SU-DHL-6 (cell line): ENCODE data around the gene CNFN.

ENCODE experiments used
- CTCF ChIP-seq: fragments of 200-600 bp; sonication (generic); IDR thresholded peaks from one replicate; pipeline ENCODE4 v1.5.1; 2017; ENCODE audit warnings: antibody characterized with exemption, mild to moderate bottlenecking, low read length, moderate library complexity; ENCODE audit not compliant: insufficient read depth, poor library complexity, severe bottlenecking
- EZH2phosphoT487 ChIP-seq: fragments of 200-600 bp; sonication (generic), shearing (Covaris generic); conservative IDR thresholded peaks from 2 replicates; pipeline ENCODE4 v1.6.1; 2018; ENCODE audit warnings: mild to moderate bottlenecking, antibody characterized with exemption, low read length, moderate library complexity, mixed read lengths

DNA sequence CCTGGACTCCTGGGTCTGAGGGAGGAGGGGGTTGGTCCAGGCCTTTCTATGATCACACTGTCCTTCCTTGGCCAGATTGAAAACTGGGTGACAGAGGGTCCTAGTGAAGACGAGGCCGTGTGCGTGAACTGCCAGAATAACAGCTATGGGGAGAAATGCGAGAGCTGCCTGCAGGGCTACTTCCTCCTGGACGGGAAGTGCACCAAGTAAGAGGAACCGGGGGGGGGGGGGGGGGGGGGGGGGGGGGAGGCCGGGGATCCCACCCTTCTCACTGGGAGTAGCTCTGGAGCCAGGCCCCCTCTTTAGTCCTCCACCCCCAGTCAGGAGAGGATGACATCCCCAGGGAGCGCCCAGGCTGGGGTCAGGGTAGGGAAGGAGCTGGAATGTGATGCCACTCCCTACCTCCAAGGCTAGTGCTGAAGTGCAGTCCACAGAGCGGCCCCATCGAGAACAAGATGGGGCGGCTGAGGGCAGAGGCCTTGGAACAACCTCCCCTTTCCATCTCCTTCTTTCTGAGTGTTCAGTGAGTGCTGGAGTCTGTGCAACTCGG lies 19.4 kb downstream of the CNFN start:
- TF ChIP-seq CTCF (no peak), EZH2phosphoT487 (no peak)
